GM12873 (cell line): ENCODE results near the gene SNAP29.

Experiments
- CTCF ChIP-seq: IDR thresholded peaks from 2 replicates; pipeline ENCODE4 v1.5.1; 2012; ENCODE audit warnings: low read depth, mild to moderate bottlenecking, moderate library complexity, low read length, control low read depth; ENCODE audit not compliant: insufficient read depth; ENCODE audit errors: missing control alignments

SNAP29 gene

GRCh38 chr22:20904008-20904979 is 45.5 kb downstream of the SNAP29 start:
- no peak for TF ChIP-seq CTCF

GRCh38 chr22:20904980-20905355 is 46.2 kb downstream of the SNAP29 start:
- no peak for TF ChIP-seq CTCF

GRCh38 chr22:20905415-20906386 is 46.9 kb downstream of the SNAP29 start:
- TF ChIP-seq CTCF: no peak

DNA sequence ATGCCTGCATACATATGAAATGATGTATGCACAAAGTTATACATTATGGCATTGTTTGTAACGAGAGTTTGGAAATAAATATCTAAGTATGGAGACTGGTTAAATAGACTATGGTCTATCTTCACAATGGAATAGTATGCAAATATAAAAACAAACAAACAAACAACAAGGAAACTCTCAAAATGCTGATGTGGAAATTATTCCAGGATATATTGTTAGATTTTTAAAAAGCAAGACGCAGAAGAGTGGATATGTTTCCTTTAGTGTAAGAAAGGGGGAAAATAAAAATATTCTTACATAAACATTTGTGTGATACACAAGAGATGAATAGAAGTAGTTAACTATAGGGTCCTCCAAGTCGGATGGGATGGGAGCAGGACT is 47.6 kb downstream of the SNAP29 start:
- TF ChIP-seq CTCF: no peak

GRCh38 chr22:20909543-20910303 is 50.9 kb downstream of the SNAP29 start:
- no peak for TF ChIP-seq CTCF

GRCh38 chr22:20912494-20912893 is 53.7 kb downstream of the SNAP29 start:
- TF ChIP-seq CTCF: no peak
